ENCODE results near the gene SLC24A4.

DNA sequence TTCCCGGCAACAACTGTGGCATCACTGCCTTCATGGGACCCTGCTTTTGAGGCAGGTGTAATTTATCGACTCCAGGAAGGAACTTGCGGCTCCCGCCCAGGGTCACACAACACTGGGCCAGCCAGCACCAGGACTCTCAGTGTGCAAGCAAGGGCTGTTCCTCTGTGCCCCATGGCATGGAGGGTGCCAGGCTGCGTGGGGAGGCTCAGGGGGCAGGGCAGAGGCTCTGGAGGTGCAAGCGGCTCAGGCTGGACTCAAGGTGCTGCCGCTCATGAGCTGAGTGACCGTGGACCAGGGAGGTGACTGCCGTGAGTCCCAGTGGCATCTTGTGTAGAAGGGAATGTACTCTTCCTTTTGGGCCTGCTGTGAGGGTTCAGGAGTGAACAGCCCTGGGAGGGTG is 57.6 kb downstream of the SLC24A4 start:
- TF ChIP-seq POLR2A (IDR thresholded peaks at IDR 0.05; ENCODE audit: low read length) (no peak), GATA1 (IDR thresholded peaks at IDR 0.05; ENCODE audit: low read depth, low read length) (no peak)
